Right atrium auricular region (tissue), 2 donors: ENCODE results near the gene TFAP2C. TPM values are rescaled to one million over a fixed set of nuclear protein-coding genes. Genes with fewer than 3 reads are reported as not detected.
"Not testable (repeated sequence)": the region's sequence is repeated elsewhere in the genome, so short reads cannot be mapped to it uniquely, and the experiment has no call there.

Experiments used
- DNase-seq: peaks from one replicate; pipeline ENCODE4 v3.0.0-alpha.2; 2019; ENCODE audit warnings: low spot score
- H3K27ac ChIP-seq, 2 donors: fragments of 200-600 bp; sonication (generic); 1 replicate in 1 of 2; 2 replicates in 1 of 2; pipeline ENCODE4 v1.5.1; 2016 to 2019
- H3K27me3 ChIP-seq, 2 donors: fragments of 200-600 bp; sonication (generic); one replicate each; pipeline versions ENCODE4 v1.5.1 to v1.6.0; 2017 to 2019
- H3K36me3 ChIP-seq: fragments of 200-600 bp; sonication (generic); one replicate; pipeline ENCODE4 v1.5.1; 2016
- H3K4me1 ChIP-seq, 2 donors: fragments of 200-600 bp; sonication (generic); one replicate each; pipeline versions ENCODE4 v1.5.1 to v1.6.0; 2017 to 2019
- H3K4me3 ChIP-seq, 2 donors: fragments of 200-600 bp; sonication (generic); 1 replicate in 1 of 2; 2 replicates in 1 of 2; pipeline ENCODE4 v1.5.1; 2017 to 2019; ENCODE audit warnings: mild to moderate bottlenecking in 1 of 2, moderate library complexity in 1 of 2
- H3K9me3 ChIP-seq, 2 donors: fragments of 200-600 bp; sonication (generic); one replicate each; pipeline ENCODE4 v1.5.1; 2019
- total RNA-seq, 2 donors: library from RNA; depleted of rRNA; stranded (reverse); fragments of >200 nt; gene quantifications; one replicate each; pipeline ENCODE4 v1.1.0, GENCODE V29; 2016
- TF ChIP-seq, protein P1 (sequence below), 2 donors: fragments of 200-600 bp; sonication (generic); IDR thresholded peaks; one replicate each; pipeline ENCODE4 v1.5.1; 2019; ENCODE audit warnings: antibody characterized with exemption in 2 of 2

TFAP2C gene
- total RNA-seq, 2 donors from 2014 or later: 0.37 to 0.39 TPM

DNA sequence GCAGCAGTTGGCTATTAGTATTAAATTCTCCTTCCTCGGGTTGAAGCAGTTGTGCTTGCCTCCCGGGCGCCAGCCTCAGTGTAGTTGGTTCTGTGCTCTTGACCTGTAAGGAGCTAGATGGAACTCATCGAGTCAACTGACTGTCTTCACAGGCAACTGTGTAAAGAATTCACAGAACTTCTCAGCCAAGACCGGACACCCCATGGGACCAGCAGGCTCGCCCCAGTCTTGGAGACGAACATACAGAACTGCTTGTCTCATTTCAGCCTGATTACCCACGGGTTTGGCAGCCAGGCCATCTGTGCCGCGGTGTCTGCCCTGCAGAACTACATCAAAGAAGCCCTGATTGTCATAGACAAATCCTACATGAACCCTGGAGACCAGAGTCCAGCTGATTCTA, 8.5 kb downstream of the TFAP2C start:
- H3K9me3 ChIP-seq: no peaks in the 10 kb centered on the region
- H3K4me1 ChIP-seq: no peaks in the 10 kb centered on the region
- no peaks in the 10 kb centered on the region for H3K36me3 ChIP-seq
- no peak for DNase-seq
- TF ChIP-seq, protein P1, sequence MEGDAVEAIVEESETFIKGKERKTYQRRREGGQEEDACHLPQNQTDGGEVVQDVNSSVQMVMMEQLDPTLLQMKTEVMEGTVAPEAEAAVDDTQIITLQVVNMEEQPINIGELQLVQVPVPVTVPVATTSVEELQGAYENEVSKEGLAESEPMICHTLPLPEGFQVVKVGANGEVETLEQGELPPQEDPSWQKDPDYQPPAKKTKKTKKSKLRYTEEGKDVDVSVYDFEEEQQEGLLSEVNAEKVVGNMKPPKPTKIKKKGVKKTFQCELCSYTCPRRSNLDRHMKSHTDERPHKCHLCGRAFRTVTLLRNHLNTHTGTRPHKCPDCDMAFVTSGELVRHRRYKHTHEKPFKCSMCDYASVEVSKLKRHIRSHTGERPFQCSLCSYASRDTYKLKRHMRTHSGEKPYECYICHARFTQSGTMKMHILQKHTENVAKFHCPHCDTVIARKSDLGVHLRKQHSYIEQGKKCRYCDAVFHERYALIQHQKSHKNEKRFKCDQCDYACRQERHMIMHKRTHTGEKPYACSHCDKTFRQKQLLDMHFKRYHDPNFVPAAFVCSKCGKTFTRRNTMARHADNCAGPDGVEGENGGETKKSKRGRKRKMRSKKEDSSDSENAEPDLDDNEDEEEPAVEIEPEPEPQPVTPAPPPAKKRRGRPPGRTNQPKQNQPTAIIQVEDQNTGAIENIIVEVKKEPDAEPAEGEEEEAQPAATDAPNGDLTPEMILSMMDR (IDR thresholded peaks at IDR 0.05): no peak
- no peaks in the 10 kb centered on the region for H3K27me3 ChIP-seq
- no peak overlapping the region for H3K4me3 ChIP-seq
- H3K27ac ChIP-seq: no peak overlapping the region

DNA sequence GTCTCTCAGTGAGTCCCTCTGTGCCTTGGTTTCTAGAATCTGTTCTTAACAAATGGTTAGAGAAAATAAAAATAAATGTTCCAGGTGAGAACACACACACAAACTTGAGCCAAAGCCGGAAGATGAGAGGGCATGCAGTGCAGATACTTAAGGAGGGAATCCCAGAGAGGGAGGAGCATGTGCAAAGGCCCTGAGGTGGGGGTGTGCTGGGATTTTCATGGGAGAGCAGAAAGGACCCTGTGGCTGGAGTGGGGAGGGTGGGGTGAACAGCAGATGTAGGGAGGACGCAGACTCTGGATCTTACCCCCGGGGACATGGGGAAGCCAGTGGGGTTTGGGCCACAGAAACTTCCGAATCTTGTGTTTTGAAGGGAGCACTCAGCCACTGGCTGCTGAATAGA, 17.5 kb downstream of the TFAP2C start:
- TF ChIP-seq, protein P1 (IDR thresholded peaks at IDR 0.05): no peak
- H3K27ac ChIP-seq: no peak overlapping the region
- DNase-seq: no peak
- H3K36me3 ChIP-seq: no peaks in the 10 kb centered on the region
- H3K27me3 ChIP-seq: no peaks in the 10 kb centered on the region
- no peak overlapping the region for H3K4me3 ChIP-seq
- no peaks in the 10 kb centered on the region for H3K9me3 ChIP-seq
- H3K4me1 ChIP-seq: no peaks in the 10 kb centered on the region

DNA sequence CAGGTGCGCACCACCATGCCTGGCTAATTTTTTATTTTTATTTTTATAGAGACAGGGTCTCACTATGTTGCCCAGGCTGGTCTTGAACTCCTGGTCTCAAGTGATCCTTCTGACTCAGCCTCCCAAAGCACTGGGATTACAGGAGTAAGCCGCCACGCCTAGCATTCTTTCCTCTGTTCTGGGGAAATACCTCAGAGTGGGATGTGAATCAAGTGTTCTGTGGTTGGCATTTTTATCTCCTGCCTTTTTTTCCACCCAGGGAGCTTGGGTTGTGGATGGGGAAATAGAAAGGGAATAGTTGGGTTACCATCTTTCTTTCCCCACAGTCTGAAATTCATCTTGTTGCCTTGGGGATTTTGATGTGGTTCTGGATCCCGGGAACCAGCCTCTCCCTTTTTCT, 24.1 kb downstream of the TFAP2C start:
- Histone ChIP-seq H3K4me1 (no peaks in the 10 kb centered on the region), H3K4me3 (no peak overlapping the region), H3K36me3 (no peaks in the 10 kb centered on the region), H3K27ac (no peak overlapping the region), H3K27me3 (no peaks in the 10 kb centered on the region), H3K9me3 (no peaks in the 10 kb centered on the region)
- DNase-seq: no peak
- TF ChIP-seq, protein P1 (IDR thresholded peaks at IDR 0.05): no peak

DNA sequence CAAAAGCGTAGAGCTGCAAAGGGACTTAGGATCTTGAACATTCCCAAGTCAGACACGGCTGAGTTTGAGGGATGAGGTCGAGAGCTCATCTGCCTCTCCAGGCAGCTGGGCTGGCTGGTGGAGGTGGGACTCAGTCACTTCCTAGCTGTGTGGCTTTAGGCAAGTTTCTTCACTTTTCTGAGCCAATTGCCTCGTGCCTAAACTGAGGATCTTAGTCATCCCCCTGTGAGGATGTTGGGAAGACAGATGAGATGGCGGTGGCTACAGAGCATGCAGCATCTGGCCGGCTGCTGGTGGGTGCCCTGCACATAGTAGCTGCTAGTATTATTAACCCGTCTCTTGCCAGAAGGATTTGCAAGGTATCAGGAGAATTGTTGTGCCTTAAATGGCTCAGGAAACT, 27.5 kb downstream of the TFAP2C start:
- H3K9me3 ChIP-seq: no peaks in the 10 kb centered on the region
- no peaks in the 10 kb centered on the region for H3K36me3 ChIP-seq
- no peak overlapping the region for H3K27ac ChIP-seq
- H3K4me1 ChIP-seq: no peaks in the 10 kb centered on the region
- TF ChIP-seq, protein P1 (IDR thresholded peaks at IDR 0.05): no peak
- no peak for DNase-seq
- no peak overlapping the region for H3K4me3 ChIP-seq
- H3K27me3 ChIP-seq: no peaks in the 10 kb centered on the region

DNA sequence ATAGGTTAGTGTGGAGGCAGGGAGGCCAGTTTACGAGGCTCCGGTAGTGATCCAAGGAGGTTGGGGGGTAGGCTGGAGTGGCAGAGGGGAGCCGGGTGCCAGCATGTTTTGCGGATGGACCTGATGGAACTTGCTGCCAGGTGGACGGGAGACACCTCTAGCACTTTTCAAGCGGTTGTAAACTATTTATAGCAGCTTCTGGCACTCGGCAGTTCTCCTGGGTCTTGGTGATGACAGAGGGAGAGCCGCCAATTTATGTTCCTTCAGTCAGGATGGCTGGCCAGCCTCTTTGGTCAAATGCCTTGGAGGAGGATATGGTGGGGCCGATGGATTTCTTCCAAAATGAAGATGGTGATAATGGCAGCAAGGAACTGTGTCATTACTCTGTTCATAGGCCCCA, 28.8 kb downstream of the TFAP2C start:
- no peaks in the 10 kb centered on the region for H3K9me3 ChIP-seq
- no peaks in the 10 kb centered on the region for H3K27me3 ChIP-seq
- H3K4me1 ChIP-seq: no peaks in the 10 kb centered on the region
- TF ChIP-seq, protein P1 (IDR thresholded peaks at IDR 0.05): no peak
- H3K36me3 ChIP-seq: no peaks in the 10 kb centered on the region
- no peak for DNase-seq
- no peak overlapping the region for H3K4me3 ChIP-seq
- no peak overlapping the region for H3K27ac ChIP-seq

DNA sequence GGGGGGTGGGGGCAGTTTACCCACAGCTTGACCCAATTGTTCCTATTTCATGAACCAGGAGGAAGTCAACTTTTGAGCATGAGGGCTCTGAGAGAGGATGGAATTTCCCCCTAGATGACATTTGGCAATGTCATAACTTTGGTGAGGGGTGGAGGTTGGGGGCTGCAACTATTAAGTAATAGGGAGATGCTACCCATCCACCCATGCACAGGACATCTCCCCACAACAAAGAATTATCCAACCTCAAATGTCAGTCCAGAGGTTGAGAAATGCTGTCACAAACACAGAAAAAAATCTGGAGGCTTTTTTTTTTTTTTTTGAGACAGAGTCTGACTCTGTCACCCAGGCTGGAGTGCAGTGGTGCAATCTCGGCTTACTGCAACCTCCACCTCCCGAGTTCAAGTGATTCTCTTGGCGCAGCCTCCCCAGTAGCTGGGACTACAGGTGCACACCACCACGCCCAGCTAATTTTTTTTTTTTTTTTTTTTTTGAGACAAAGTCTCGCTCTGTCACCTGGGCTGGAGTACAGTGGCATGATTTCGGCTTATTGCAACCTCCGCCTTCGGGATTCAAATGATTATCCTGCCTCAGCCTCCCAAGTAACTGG, 29.3 kb downstream of the TFAP2C start:
- H3K27ac ChIP-seq, H3K27me3 ChIP-seq, H3K9me3 ChIP-seq, H3K4me1 ChIP-seq, H3K36me3 ChIP-seq, H3K4me3 ChIP-seq, DNase-seq: not testable (repeated sequence)
